ENCODE results near the gene RASD1.

Gene RASD1, protein sequence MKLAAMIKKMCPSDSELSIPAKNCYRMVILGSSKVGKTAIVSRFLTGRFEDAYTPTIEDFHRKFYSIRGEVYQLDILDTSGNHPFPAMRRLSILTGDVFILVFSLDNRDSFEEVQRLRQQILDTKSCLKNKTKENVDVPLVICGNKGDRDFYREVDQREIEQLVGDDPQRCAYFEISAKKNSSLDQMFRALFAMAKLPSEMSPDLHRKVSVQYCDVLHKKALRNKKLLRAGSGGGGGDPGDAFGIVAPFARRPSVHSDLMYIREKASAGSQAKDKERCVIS

GRCh38 chr17:17496189-17497064 lies at the start of gene RASD1:
Gene RASD1 (minus strand): TSS chr17:17496395. CDS start chr17:17496181, 214 bp downstream.
- TF ChIP-seq, protein P1, sequence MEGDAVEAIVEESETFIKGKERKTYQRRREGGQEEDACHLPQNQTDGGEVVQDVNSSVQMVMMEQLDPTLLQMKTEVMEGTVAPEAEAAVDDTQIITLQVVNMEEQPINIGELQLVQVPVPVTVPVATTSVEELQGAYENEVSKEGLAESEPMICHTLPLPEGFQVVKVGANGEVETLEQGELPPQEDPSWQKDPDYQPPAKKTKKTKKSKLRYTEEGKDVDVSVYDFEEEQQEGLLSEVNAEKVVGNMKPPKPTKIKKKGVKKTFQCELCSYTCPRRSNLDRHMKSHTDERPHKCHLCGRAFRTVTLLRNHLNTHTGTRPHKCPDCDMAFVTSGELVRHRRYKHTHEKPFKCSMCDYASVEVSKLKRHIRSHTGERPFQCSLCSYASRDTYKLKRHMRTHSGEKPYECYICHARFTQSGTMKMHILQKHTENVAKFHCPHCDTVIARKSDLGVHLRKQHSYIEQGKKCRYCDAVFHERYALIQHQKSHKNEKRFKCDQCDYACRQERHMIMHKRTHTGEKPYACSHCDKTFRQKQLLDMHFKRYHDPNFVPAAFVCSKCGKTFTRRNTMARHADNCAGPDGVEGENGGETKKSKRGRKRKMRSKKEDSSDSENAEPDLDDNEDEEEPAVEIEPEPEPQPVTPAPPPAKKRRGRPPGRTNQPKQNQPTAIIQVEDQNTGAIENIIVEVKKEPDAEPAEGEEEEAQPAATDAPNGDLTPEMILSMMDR (IDR thresholded peaks at IDR 0.05) = peak; percentile 92

GRCh38 chr17:17545984-17546383 lies 49.8 kb upstream of the RASD1 start:
- TF ChIP-seq, protein P1 (IDR thresholded peaks at IDR 0.05) = no peak

GRCh38 chr17:17545031-17545820 lies 49.0 kb upstream of the RASD1 start:
- TF ChIP-seq, protein P1 (IDR thresholded peaks at IDR 0.05) = no peak

DNA sequence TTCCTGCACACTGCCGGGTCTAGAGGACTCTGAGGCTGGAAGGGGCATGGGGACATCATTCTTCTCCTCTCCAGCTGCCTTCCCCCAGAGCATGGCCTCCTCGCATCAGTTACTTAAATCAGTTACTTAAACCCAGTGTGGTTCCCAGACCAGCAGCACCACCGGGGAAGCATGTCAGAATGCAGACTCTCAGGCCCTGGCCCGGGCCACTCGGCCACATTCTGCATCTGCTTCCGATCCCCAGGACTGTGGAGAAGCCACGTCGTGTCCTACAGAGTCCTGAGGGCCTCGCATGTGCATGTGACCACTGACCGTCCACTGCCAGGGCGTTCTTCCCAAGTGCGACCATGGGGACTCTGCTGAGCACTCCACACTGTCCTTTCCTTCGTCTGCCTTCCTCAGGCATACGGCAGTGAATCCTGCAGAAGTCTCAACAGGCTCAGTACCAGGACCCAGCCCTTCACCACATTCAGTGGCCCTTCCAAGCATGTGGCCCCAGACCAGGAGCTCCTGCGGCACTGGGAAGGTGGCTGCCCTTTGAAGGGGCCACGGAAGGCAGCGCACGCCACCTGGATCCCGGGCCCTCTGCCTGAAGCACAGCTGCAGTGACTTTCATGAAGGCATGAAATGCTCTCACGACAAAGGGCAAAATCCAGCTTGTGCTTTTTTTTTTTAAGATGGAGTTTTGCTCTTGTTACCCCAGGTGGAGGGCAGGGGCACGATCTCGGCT lies 46.9 kb upstream of the RASD1 start:
- TF ChIP-seq, protein P1 (IDR thresholded peaks at IDR 0.05) = no peak

DNA sequence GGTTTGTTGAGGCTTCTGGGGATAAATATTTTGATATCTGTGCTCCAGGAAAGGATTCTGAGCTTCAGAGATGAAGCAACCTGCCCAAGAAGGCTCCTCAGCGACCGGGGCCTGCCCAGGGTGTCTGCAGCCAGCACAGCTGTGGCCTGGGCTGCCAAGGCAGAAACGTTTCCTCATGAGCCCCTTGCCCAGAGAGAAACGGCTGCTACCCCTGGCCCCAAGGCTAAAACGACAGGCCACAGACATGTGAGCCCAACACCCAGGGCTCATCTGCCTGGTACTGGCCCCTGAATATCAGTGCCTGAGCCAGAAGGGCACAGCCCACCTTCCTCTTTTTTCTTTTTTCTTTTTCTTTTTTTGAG lies 45.4 kb upstream of the RASD1 start:
- TF ChIP-seq, protein P1 (IDR thresholded peaks at IDR 0.05) = no peak

- TF ChIP-seq, protein P1 (IDR thresholded peaks at IDR 0.05) = no peak
Measured at GRCh38 chr17:17540935-17541639, 44.9 kb upstream of the RASD1 start.

Data from LNCAP (cell line).